Stimulated activated CD8-positive, alpha-beta memory T cell treated with anti-CD3 and anti-CD28 coated beads, Interleukin-4, amount 100 ng/mL, for 24 hours (primary cell): ENCODE data around the gene FNDC11.

Experiments
- DNase-seq: peaks from one replicate; pipeline ENCODE4 v3.0.0-alpha.2; 2020; ENCODE audit warnings: low read depth

The FNDC11 gene

DNA sequence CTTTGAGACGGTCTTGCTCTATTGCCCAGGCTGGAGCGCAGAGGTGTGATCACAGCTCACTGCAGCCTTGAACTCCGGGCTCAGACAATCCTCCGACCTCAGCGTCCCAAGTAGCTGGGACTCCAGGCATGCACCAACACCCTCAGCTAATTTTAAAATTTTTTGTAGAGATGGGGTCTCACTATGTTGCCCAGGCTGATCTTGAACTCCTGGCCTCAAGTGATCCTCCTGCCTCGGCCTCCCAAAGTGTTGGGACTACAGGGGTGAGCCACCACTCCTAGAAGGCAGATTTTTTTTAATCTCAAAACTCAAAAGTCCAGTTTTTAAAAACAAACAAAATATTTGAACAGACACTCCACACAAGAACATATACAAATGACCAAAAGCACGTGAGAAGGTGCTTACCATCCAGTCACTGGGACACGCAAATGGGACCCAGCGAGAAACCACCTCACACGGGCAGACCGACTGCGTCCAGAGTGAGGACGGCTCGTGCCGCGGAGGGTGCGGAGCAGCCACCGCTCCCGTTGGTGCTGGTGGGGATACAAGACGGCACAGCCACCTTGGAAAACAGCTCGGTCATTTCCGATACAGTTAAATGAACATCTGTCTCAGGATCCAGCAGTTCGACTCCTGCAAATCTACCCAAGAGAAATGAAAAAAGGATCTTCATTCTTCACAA lies 28.6 kb downstream of the FNDC11 start:
- DNase-seq: no peak

DNA sequence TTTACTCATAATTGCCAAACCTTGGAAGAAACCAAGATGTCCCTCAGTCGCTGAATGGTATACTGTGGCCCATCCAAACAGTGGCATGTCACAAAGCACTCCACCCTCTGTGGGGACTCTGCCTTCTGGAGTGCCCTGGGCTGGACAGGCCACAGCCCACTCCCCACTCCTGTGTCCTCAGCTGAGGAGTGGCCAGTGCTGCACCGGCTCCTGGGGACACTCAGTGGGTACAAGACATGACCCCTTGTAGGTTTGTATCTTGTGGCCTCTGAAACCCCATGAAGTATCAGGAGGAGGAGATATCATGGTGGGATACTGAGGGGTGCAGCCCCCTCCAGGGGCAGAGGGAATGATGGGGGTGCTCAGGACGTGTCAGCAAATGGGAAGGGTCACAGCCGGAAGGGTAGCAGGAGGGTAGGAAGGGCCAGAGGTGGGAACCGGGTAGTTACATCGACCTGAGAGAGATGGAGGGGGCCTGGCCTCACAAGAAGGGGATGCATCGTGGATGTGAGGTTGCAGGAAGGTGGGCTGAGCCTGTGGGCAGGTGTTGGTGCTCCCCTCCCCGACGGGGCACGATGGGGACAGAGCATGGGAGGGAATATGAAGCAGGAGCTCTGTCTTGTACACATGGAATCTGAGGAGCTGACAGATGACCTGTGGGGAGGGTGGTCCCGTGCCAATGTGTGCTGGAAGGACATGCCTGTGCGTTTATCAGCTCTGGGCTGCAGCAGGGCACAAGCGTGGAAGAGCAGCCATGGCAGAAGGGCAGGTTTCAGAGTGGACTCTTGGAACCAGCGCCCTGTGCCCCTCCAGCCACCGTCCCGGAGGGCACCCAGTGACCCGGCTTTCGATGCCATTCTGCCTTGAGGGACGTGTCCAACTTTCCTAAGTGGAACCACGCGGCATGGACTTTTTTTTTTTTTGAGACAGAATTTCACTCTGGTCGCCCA lies 31.9 kb downstream of the FNDC11 start:
- DNase-seq: no peak

DNA sequence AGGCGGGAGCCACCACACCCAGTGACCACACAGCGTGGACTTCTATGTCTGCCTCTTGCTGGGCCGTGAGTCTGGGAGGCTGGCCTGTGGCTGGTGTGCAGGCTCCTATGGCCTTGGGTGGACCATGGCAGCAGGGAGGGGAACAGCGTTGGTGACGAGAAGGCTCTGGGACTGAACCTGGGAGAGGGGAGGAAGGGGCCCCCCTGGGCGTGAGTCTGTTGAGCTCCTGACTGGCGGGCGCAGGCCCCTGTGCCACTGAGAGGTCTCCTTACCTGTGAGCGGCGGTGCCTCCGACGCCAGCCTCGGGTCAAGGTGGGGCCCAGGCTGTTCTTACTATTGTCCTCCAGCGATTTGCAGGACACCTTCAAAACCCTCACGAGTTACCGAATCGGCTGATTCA lies 32.8 kb downstream of the FNDC11 start:
- DNase-seq: no peak

DNA sequence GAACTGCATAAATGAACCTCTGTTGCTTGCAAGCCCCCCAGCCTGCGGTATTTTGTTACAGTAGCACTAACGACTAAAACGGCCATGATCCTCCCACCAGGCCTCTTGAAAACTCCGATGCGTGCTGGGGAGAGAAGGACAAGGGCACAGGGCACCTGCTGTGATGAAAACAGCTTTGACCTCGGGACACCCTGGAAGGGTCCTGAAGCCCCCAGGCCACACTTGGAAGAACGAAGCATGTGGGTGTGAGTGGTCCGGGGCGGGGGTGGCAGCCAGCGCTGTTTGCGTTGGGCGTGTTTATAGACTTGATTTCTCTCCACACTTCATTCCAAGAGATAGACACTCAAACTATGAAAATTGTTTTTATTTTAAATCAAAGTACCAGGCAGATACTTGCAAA lies 33.3 kb downstream of the FNDC11 start:
- DNase-seq: no peak

GRCh38 chr20:63587776-63588591 lies 34.0 kb downstream of the FNDC11 start:
- no peak for DNase-seq

- DNase-seq: no peak
Observed at GRCh38 chr20:63588641-63589041, 34.7 kb downstream of the FNDC11 start.

DNA sequence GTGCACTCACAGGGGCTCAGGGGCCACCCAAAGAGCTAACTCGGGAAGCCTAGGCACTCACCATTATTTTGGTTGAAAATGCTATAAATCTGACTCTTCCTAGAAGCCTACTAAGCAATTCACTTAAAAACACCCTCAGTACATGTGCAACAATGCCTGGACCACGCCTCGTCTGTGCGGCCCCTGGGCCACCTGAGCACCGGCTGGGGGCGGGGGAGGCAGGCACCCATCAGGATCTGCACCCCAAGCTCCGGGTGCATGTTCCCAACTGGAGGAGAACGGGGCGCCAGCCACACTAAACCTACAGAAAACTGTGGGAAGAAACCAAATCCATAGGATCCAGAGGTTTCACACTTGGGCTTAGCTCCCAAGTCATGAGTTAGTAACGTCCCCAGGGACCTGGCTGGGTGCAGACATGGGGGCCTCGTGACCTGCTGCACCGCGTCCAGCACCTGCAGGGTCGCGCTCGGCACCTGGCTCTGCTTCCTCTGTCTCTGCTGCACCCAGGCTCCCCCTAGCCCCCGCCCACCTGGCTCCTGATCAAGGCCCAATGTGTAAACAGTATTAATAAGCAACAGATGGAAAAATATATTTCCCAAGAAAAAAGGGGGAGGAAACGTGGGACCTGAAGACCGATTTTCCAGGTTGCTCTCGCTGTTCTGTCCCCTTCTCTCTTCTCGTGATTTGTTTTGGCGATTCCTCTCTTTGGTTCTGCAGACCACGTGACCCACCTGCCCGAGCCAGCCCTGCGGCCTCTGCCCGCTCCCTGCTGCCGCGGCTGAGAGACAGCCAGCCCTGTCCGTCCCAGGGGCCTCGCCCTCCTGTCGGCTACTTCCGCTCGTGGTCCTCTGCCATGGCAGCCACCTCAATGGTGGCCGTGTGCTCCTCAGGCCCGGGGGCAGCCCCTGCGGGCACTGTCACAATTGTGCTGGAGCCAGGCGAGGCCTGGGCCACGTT lies 35.6 kb downstream of the FNDC11 start:
- no peak for DNase-seq

GRCh38 chr20:63590218-63591146 lies 36.5 kb downstream of the FNDC11 start:
- DNase-seq: no peak

DNA sequence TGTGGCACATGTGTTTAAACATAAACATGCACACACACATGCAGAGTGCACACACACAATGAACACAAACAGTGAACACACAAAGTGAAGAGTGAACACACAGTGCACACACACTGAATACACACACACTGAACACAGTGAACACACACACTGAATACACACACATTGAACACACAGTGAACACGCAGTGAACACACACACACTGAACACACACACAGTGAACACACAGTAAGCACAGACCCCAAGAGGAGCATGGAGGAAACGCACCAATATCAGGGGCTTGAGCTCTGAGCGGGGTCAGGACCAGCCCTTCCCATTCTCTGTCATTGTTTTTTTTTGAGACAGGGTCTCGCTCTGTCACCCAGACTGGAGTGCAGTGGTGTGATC lies 37.2 kb downstream of the FNDC11 start:
- DNase-seq: no peak

GRCh38 chr20:63591786-63592355 lies 37.9 kb downstream of the FNDC11 start:
- no peak for DNase-seq

GRCh38 chr20:63592661-63593060 lies 38.7 kb downstream of the FNDC11 start:
- DNase-seq: no peak

- DNase-seq: no peak
Observed at GRCh38 chr20:63594043-63594561, 40.1 kb downstream of the FNDC11 start.

GRCh38 chr20:63595416-63596127 lies 41.6 kb downstream of the FNDC11 start:
- DNase-seq: no peak

- no peak for DNase-seq
Observed at GRCh38 chr20:63596423-63596822, 42.5 kb downstream of the FNDC11 start.

GRCh38 chr20:63597651-63598478 lies 43.9 kb downstream of the FNDC11 start:
- DNase-seq: no peak

DNA sequence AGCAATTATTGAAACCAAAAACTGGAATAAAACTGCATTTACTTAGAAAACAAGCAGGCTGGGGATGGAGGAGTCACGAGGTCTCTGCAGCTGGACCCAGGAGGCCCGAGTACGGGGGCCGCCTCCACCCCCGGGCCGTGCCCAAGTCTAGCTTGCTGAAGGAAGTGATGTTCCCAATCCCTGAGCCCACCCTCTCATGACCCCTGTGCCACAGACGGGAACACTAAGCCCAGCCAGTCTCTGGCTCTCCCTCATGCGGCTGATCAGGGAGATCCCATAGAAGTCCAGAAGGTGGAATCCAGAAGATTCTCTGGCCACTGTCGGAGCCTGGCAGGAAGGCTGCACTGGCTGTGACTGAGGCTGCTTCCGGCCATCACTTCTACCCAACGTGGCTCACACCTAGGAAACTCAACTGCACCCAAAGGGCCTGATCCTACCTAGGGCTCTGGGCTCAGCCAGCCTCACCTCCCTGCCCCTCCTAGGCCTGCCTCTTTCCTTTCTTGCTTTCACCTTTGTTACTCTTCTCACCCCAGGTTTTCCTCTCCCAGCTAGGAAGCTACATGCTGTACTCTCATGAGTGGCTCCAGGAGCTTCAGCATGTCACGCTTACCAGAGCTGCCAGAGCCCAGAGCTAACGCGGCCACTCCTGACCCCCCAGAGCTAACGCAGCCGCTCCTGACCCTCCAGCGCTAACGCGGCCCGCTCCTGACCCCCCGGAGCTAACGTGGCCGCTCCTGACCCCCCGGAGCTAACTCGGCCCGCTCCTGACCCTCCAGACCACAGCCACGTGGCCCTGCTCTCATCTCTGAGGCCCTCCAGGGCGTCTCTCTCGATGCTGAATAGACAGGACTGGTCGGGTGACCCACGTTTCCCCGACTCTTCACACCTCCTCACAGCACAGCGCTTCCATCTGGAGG lies 44.8 kb downstream of the FNDC11 start:
- no peak for DNase-seq
